Mucosa of descending colon (tissue), 3 donors: Measurements from ENCODE around the gene HSD11B1L. TPM values are rescaled to one million over a fixed set of nuclear protein-coding genes. Genes with fewer than 3 reads are reported as not detected.

Experiments
- ATAC-seq: fragments of 200-7000 bp; cut with Tn5 transposase; one replicate; pipeline ENCODE4 v1.9.1; 2020; ENCODE audit warnings: mild to moderate bottlenecking, moderate library complexity
- DNase-seq, 3 donors: peaks; one replicate each; pipeline ENCODE4 v3.0.0-alpha.2; 2020
- H3K36me3 ChIP-seq: fragments of 200-600 bp; one replicate; pipeline ENCODE4 v1.8.0; 2021; ENCODE audit warnings: low read depth, mild to moderate bottlenecking
- H3K4me1 ChIP-seq: fragments of 200-600 bp; one replicate; pipeline ENCODE4 v1.8.0; 2021; ENCODE audit warnings: low read depth, mild to moderate bottlenecking
- H3K4me3 ChIP-seq: fragments of 200-600 bp; one replicate; pipeline ENCODE4 v1.8.0; 2021; ENCODE audit warnings: mild to moderate bottlenecking
- H3K9me3 ChIP-seq: fragments of 200-600 bp; one replicate; pipeline ENCODE4 v1.8.0; 2021; ENCODE audit warnings: mild to moderate bottlenecking
- CTCF ChIP-seq: fragments of 200-600 bp; IDR thresholded peaks from one replicate; pipeline ENCODE4 v1.8.0; 2022; ENCODE audit warnings: antibody characterized with exemption, mild to moderate bottlenecking
- intact Hi-C, 2 donors: fragments of 100-400 bp; cut with DNase I in 1 of 2; cut with micrococcal nuclease in 1 of 2; formaldehyde crosslinking; loops; one replicate each; pipeline versions ENCODE4 v1.11.0 to v1.11.1; 2022; cut with DNase I, micrococcal nuclease
- total RNA-seq, 3 donors: library from RNA; stranded (reverse); fragmentation: NEBNext Ultra II Directional in 2 of 3; extraction: Animal tissue kit (Norgen Biotek cat#: 25700) in 2 of 3; gene quantifications; one replicate each; pipeline versions ENCODE4 v1.2.1 to v1.2.4, GENCODE V29; 2021 to 2023
- donor health status: DM: no; HTN: no; CAD: no; lungs with moderate emphysema.
- donor health status: DM: no; HTN: no; CAD: no.
- donor health status: DM: no; HTN: yes; CAD: no.

Gene HSD11B1L
- total RNA-seq, 3 donors from 2014 or later: 2.3 to 8.2 (median 3.3) TPM

- peak; percentile 98 to 100 (median 99) for DNase-seq
- H3K4me3 ChIP-seq: peak within 1 kb of the TSS; percentile 72
- H3K36me3 ChIP-seq: peaks cover 5% of the 10 kb centered on the region
- TF ChIP-seq CTCF: peak; percentile 96
- intact Hi-C loops: no loop called here
- peak; percentile 72 for ATAC-seq
- peaks cover 23% of the 10 kb centered on the region for H3K4me1 ChIP-seq
- H3K9me3 ChIP-seq: no peaks in the 10 kb centered on the region
Observed at GRCh38 chr19:5690125-5690954, 9.5 kb downstream of the HSD11B1L start, which contains the start of gene RPL36. Gene RPL36 (plus strand): TSS chr19:5690295. CDS start chr19:5690508, 213 bp downstream.

DNA sequence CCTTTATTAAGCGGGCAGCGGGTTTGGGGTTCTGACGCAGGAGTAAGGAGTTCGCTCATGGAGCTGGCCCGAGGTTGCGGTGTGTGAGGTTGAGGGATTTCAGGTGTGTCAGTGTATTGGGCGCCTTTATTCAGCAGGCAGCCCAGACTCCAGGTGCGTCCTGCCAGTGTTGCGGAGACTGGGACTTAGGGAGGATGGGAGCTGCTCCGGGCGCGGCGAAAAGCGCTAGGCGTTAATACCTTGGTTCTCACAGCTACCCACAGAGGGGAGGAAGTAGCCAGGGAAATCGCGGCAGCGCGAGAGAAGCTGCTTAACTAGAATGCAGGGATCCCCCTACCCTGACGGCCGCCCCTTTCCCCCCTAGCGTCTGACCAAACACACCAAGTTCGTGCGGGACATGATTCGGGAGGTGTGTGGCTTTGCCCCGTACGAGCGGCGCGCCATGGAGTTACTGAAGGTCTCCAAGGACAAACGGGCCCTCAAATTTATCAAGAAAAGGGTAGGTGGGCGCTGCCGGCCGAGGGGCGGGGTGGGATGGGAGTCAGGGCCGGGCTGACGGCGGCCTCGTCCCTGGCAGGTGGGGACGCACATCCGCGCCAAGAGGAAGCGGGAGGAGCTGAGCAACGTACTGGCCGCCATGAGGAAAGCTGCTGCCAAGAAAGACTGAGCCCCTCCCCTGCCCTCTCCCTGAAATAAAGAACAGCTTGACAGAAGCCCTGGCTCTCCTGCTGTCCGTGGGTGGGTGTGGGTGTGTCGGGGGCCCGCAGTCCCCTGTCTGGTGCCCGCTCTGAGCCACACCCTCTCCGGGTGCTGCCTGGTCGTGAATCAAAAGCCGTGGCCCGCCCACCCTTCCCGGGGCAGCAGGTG is 10.4 kb downstream of the HSD11B1L start:
- intact Hi-C loops: no loop called here
- TF ChIP-seq CTCF: no peak
- peaks cover 5% of the 10 kb centered on the region for H3K36me3 ChIP-seq
- ATAC-seq (peak; percentile 42), DNase-seq (peak; percentile 77 to 90 (median 79))
- H3K4me1 ChIP-seq: peaks cover 21% of the 10 kb centered on the region
- no peaks in the 10 kb centered on the region for H3K9me3 ChIP-seq
- peak overlapping the region; percentile 72 for H3K4me3 ChIP-seq

DNA sequence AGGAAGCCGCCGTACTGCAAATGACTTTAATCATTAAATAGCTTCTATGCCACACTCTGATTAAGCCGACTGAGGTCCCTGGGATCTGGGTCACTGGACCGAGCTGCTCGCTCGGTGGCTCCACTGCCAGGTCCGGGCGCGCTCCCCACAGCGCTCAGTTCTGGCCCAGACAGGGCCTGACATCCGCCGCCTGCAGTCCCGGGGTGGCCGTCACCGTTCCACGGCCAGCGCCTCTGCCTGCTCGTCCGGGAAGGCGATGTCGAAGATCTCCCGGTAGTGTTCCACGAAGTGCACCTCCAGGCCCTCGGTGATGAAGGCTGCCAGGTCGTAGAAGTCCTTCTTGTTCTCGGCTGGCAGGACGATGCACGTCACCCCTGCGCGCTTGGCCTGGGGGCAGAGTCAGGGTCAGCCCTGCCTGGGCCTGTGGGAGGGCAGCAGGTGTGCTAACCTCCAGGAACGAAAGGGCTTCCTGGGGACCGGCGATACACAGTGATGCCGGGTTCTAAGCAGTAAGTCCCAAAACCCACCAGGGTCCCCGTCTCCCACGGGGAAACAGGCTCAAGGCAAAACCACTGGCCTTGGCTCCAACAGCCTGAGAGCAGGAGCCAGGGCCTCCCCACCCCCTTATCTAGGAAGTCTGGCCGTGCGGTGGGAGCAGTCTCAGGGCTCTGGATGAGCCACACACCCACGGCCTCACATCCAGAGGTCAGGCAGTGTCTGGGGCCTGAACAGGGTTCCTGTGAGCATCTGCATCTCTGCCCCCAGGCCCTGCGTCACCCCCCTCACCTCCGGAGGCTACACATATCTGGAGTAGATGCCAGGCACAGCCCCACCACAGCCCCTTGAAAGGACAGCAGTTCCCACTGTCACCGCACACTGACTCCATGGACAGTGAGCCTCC is 11.2 kb downstream of the HSD11B1L start:
- DNase-seq (no peak), ATAC-seq (no peak)
- H3K9me3 ChIP-seq: no peaks in the 10 kb centered on the region
- intact Hi-C loops: no loop called here
- H3K36me3 ChIP-seq: peaks cover 5% of the 10 kb centered on the region
- TF ChIP-seq CTCF: no peak
- H3K4me3 ChIP-seq: no peak overlapping the region
- H3K4me1 ChIP-seq: peaks cover 12% of the 10 kb centered on the region

DNA sequence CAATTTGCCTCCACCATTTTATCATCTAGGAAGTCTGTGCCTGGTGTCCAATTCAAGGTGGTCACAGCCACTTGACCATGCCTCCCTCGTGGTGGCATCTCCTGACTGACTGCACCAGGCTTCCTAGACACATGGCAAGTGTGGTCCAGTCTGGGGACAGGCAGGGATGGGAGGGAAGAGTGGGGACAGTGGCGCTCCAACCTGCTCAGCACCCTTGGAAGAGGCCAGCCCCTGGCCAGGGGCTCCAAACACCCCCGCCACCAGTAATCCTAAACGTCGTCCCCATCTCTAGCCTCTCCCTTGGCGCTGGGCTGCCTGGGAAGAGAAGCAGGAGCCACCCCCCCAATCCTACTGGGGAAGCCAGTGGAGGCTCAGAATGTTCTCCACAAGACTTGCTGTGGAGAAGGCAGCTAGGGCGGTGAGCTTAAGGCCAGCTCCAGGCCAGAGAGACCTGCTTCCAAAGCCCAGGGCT is 11.9 kb downstream of the HSD11B1L start:
- Histone ChIP-seq H3K36me3 (peaks cover 5% of the 10 kb centered on the region), H3K9me3 (no peaks in the 10 kb centered on the region), H3K4me3 (no peak overlapping the region), H3K4me1 (peaks cover 10% of the 10 kb centered on the region)
- TF ChIP-seq CTCF: no peak
- intact Hi-C loops: no loop called here
- DNase-seq: no peak
- no peak for ATAC-seq
